Measurements from ENCODE around the gene UNC50.
"Not testable (repeated sequence)": the region's sequence is repeated elsewhere in the genome, so short reads cannot be mapped to it uniquely, and the experiment has no call there.

The UNC50 gene

DNA sequence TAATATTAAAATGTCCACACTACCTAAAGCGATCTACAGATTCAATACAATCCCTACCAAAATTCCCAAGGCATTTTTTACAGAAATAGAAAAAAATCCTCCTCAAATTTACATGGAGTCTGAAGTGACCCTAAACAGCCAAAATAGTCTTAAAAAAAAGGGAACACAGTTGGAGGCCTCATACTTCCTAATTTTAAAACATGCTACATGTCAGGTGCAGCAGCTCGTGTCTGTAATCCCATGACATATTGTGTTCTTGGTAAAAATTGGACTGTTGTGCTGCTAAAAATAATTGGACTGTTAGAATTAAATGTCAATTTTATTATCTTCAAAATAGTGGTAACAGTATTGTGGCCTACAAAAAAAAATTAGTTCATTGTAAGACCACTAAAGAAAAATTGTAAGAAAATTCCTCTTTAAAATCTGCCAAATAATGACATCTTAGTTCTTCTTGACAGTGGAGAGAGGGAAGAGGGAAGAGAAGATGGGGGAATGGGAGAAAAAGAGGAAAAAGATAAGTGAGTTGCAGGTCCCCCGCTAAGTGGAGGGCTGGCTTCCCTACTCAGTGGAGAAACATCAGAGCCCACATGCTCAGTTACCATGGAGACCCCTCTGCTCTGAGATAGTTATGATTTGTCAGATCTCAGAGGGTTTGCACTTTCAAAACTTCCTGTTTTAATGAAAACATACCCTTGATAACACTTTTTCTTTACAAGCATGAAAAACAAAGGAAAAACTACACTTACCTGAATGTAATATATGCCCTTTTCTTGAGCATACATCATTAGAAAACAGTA, 46.5 kb downstream of the UNC50 start:
- no peak for DNase-seq (ENCODE audit: low read depth, low spot score)
- in situ Hi-C loops (cut with HindIII; ENCODE audit: low sequenced_read_pairs): no loop called here
- no peak overlapping the region for H3K4me3 ChIP-seq (ENCODE audit: low read depth, low read length)
- TF ChIP-seq CTCF (IDR thresholded peaks at IDR 0.05; ENCODE audit: low read depth, low read length): no peak

- no peak for TF ChIP-seq CTCF (IDR thresholded peaks at IDR 0.05; ENCODE audit: low read depth, low read length)
- no peak for DNase-seq (ENCODE audit: low read depth, low spot score)
- in situ Hi-C loops (cut with HindIII; ENCODE audit: low sequenced_read_pairs): no loop called here
- H3K4me3 ChIP-seq (ENCODE audit: low read depth, low read length): no peak overlapping the region
Measured at GRCh38 chr2:98656800-98657199, 48.4 kb downstream of the UNC50 start.

DNA sequence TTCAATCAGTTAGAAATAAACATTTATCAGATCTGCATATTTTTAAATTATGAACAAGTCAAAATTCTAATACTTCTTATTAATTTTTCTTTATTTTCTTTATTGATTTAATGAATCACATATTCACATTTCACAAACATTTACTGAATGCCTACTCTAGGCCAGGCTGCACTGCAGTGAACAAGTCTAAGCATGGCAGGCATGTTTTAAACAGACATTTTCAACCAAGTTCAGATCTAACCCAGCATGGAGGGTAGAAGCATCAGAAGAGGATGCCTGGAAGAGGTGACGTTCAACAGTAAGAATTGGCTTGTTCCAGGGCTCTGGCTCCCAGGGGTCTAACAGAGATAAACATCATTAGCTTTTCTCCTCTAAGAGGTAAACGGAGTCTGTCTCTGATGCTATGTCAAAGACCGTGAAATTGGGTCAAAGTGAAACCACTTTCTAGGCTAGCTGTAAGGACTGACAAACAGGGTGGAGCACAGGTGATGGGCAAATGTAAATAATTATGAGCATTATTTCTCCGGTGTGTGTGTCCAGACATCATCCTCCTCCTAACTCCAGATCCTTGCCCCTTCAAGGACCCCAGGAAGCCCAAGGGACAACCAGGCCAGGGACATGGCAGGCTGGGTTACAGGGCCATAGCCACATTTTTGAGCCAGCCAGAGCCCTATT, 50.6 kb downstream of the UNC50 start:
- DNase-seq (ENCODE audit: low read depth, low spot score): no peak
- in situ Hi-C loops (cut with HindIII; ENCODE audit: low sequenced_read_pairs): no loop called here
- TF ChIP-seq CTCF (IDR thresholded peaks at IDR 0.05; ENCODE audit: low read depth, low read length): no peak
- no peak overlapping the region for H3K4me3 ChIP-seq (ENCODE audit: low read depth, low read length)

DNA sequence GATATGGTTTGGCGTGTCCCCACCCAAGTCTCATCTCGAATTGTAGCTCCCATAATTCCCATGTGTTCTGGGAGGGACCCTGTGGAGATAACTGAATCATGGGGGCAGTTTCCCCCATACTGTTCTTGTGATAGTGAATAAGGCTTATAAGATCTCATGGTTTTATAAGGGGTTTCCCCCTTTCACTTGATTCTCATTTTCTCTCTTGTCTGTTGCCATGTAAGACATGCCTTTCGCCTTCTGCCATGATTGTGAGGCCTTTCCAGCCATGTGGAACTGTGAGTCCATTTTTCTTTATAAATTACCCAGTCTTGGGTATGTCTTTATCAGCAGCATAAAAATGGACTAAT, 51.1 kb downstream of the UNC50 start:
- H3K4me3 ChIP-seq (ENCODE audit: low read depth, low read length); DNase-seq (ENCODE audit: low read depth, low spot score); in situ Hi-C loops (cut with HindIII; ENCODE audit: low sequenced_read_pairs): not testable (repeated sequence)

DNA sequence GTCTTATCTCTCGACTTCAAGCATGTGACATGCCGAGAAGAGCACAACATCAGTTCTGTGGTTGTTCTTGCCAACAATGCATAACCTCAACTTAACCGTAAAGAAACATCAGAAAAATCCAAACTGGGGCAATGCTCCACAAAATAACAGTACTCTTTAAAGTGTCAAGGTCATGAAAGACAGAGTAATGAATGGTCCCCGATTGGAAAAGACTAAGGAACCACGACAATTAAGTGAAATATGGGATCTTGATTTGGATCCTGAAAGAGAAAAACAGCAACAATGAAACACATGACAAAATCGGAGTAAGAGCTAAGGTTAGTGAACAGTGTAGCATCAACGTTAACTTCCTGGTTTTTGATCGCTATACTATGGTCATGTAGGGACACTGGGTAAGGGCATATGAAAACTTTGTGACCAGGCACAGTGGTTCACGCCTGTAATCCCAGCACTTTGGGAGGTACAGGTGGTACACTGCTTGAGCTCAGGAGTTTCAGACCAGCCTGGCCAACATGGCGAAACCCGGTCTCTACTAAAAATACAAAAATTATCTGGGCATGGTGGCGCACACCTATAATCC, 55.2 kb downstream of the UNC50 start:
- H3K4me3 ChIP-seq (ENCODE audit: low read depth, low read length): no peak overlapping the region
- in situ Hi-C loops (cut with HindIII; ENCODE audit: low sequenced_read_pairs): no loop called here
- no peak for TF ChIP-seq CTCF (IDR thresholded peaks at IDR 0.05; ENCODE audit: low read depth, low read length)
- no peak for DNase-seq (ENCODE audit: low read depth, low spot score)

DNA sequence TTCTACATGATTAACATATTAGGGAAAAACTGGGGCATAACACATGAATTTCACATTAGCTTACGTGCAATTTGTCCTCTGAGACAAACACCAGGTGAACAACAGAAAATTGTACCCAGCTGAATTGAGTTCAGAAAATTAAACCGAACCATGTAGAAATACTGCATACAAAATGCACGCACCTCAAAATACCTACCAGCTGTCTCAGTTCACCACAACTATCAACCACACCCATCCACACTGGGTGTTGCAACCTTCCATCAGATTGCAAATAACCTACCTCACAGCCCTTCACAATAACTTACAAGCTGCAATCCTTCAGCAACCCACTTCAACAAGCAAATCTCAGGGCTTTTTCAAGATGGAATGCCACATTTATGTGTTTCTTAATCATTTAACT, 55.9 kb downstream of the UNC50 start:
- no peak for DNase-seq (ENCODE audit: low read depth, low spot score)
- TF ChIP-seq CTCF (IDR thresholded peaks at IDR 0.05; ENCODE audit: low read depth, low read length): no peak
- in situ Hi-C loops (cut with HindIII; ENCODE audit: low sequenced_read_pairs): no loop called here
- H3K4me3 ChIP-seq (ENCODE audit: low read depth, low read length): no peak overlapping the region

DNA sequence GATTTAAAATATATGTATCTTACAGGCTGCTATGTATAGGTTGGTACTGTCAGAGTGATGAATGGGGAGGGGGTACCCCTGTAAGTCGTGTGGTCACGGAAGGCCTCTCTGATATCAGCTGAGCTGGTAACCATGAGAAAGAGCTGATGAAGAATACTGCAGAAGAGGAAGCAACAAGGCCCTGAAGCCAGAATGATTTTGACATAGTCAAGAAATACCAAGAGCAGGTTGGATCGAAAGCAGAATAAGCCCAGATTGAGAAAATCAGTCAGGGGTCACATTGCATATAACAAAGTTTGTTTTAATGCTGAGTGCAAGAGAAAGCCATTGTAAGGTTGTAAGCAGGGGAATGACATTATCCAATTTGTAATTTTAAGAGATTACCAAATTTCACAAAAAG, 57.3 kb downstream of the UNC50 start:
- in situ Hi-C loops (cut with HindIII; ENCODE audit: low sequenced_read_pairs): no loop called here
- TF ChIP-seq CTCF (IDR thresholded peaks at IDR 0.05; ENCODE audit: low read depth, low read length): no peak
- H3K4me3 ChIP-seq (ENCODE audit: low read depth, low read length): no peak overlapping the region
- DNase-seq (ENCODE audit: low read depth, low spot score): no peak

Data from astrocyte of the spinal cord (primary cell).